Ishikawa (cell line): ENCODE data around the gene KIF26B.

Source experiments
- CEBPB ChIP-seq: IDR thresholded peaks from 2 replicates; pipeline ENCODE4 v1.6.1; 2012
- CREB1 ChIP-seq: IDR thresholded peaks from 2 replicates; pipeline ENCODE4 v1.6.1; 2012; ENCODE audit warnings: low read depth
- EGR1 ChIP-seq: IDR thresholded peaks from 2 replicates; pipeline ENCODE4 v1.6.1; 2012
- EP300 ChIP-seq: IDR thresholded peaks from 2 replicates; pipeline ENCODE4 v1.6.1; 2012; ENCODE audit warnings: borderline replicate concordance
- FOXM1 ChIP-seq: IDR thresholded peaks from 2 replicates; pipeline ENCODE4 v1.6.1; 2012; ENCODE audit warnings: low read depth, borderline replicate concordance
- MAX ChIP-seq: IDR thresholded peaks from 2 replicates; pipeline ENCODE4 v1.6.1; 2012
- NFIC ChIP-seq: IDR thresholded peaks from 2 replicates; pipeline ENCODE4 v1.6.1; 2012
- TAF1 ChIP-seq: IDR thresholded peaks from 2 replicates; pipeline ENCODE4 v1.6.1; 2012; ENCODE audit warnings: low read depth, mild to moderate bottlenecking
- YY1 ChIP-seq: IDR thresholded peaks from 2 replicates; pipeline ENCODE4 v1.6.1; 2012; ENCODE audit warnings: low read depth
- ZBTB7A ChIP-seq: IDR thresholded peaks from 2 replicates; pipeline ENCODE4 v1.6.1; 2012; ENCODE audit warnings: low read depth
- TF ChIP-seq, protein P1 (sequence below): IDR thresholded peaks from 2 replicates; pipeline ENCODE4 v1.6.1; 2012; ENCODE audit warnings: low read depth, mild to moderate bottlenecking

GRCh38 chr1:245124241-245124640, 30.5 kb upstream of the KIF26B start:
- TF ChIP-seq TAF1 (no peak), MAX (no peak), CEBPB (no peak), EP300 (no peak), CREB1 (no peak), FOXM1 (no peak), NFIC (no peak), YY1 (no peak), ZBTB7A (no peak), EGR1 (no peak)
- TF ChIP-seq, protein P1, sequence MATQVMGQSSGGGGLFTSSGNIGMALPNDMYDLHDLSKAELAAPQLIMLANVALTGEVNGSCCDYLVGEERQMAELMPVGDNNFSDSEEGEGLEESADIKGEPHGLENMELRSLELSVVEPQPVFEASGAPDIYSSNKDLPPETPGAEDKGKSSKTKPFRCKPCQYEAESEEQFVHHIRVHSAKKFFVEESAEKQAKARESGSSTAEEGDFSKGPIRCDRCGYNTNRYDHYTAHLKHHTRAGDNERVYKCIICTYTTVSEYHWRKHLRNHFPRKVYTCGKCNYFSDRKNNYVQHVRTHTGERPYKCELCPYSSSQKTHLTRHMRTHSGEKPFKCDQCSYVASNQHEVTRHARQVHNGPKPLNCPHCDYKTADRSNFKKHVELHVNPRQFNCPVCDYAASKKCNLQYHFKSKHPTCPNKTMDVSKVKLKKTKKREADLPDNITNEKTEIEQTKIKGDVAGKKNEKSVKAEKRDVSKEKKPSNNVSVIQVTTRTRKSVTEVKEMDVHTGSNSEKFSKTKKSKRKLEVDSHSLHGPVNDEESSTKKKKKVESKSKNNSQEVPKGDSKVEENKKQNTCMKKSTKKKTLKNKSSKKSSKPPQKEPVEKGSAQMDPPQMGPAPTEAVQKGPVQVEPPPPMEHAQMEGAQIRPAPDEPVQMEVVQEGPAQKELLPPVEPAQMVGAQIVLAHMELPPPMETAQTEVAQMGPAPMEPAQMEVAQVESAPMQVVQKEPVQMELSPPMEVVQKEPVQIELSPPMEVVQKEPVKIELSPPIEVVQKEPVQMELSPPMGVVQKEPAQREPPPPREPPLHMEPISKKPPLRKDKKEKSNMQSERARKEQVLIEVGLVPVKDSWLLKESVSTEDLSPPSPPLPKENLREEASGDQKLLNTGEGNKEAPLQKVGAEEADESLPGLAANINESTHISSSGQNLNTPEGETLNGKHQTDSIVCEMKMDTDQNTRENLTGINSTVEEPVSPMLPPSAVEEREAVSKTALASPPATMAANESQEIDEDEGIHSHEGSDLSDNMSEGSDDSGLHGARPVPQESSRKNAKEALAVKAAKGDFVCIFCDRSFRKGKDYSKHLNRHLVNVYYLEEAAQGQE: no peak
